GM20431 (cell line): ENCODE data around the gene ZNF491.
"Not testable (repeated sequence)": the region's sequence is repeated elsewhere in the genome, so short reads cannot be mapped to it uniquely, and the experiment has no call there.

Source experiments
- in situ Hi-C: fragments of 300-500 bp; cut with MseI, MboI; formaldehyde crosslinking; loops from one replicate; pipeline ENCODE4 v1.15.0; 2020; ENCODE audit warnings: low sequenced_read_pairs; ENCODE audit not compliant: unreplicated experiment

ZNF491 gene

GRCh38 chr19:11798391-11799330 lies at the start of gene ZNF491:
Gene ZNF491, plus strand, starts transcription at chr19:11798523. Its CDS starts 7,431 bp downstream, at chr19:11805954.
- in situ Hi-C loops: no loop called here

DNA sequence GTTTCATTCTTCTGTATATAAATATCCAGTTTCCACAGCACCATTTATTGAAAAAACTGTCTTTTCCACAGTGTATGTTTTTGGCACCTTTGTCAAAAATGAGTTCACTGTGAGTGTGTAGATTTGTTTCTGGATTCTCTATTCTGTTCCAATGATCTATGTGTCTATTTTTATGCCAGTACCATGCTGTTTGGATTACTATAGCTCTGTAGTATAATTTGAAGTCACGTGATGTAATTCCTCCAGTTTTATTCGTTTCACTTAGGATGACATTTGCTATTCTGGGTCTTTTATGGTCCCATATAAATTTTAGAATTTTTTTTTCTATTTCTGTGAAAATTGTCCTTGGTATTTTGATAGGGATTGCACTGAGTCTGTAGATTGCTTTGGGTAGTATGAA lies 48.6 kb upstream of the ZNF491 start:
- in situ Hi-C loops: no loop called here

DNA sequence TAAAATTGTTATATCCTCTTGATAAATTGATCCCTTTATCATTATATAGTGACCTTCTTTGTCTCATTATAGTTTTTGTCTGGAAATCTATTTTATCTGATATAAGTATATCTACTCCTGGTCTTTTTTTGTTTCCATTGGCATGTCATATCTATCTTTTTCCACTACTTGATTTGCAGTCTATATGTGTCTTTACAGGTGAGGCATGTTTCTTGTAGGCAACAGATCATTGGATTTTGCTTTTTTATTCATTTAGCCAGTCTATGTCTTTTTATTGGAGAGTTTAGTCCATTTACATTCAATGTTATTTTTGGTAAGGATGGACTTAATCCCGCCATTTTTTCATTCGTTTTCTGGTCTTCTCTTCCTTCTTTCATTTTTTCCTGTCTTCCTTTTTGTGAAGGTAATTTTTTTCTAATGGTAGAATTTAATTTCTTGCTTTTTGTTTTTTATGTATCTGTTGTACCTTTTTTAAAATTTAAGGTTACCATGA lies 46.0 kb upstream of the ZNF491 start:
- in situ Hi-C loops: no loop called here

- in situ Hi-C loops: no loop called here
Observed at GRCh38 chr19:11754663-11755062, 43.7 kb upstream of the ZNF491 start.

GRCh38 chr19:11756965-11757364 lies 41.4 kb upstream of the ZNF491 start:
- in situ Hi-C loops: no loop called here

DNA sequence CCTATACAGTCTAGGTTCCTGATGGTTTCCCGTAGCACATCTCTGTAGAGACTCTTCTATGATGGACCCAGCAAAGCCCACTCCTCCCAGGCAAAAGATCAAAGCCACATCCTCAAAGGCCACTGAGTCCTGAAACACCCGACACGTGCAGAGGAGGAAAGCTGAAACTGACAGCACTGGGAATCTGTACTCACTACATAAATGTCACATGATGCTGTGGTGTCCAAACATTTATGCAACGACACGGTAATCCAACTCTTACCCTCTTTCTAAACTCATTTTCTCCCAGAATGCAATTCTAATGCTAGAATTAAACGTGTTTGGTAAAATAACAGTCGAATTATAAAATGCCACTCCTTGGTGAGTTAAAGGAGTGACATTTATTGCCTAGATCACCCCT lies 38.5 kb upstream of the ZNF491 start:
- in situ Hi-C loops: no loop called here

GRCh38 chr19:11763117-11763516 lies 35.2 kb upstream of the ZNF491 start:
- in situ Hi-C loops: no loop called here

DNA sequence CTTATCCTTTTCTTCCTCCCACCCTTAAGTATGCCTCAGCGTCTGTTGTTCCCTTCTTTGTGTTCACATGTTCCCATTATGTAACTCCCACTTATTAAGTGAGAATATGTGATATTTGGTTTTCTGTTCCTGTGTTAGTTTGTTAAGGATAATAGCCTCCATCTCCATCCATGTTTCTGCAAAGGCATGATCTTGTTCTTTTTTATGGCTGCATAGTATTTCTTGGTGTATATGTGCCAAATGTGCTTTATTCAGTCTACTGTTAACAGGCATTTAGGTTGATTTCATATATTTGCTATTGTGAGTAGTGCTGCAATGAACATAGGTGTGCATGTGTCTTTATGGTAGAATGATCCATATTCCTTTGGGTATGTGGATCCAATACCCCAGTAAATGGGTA lies 34.7 kb upstream of the ZNF491 start:
- in situ Hi-C loops: no loop called here

DNA sequence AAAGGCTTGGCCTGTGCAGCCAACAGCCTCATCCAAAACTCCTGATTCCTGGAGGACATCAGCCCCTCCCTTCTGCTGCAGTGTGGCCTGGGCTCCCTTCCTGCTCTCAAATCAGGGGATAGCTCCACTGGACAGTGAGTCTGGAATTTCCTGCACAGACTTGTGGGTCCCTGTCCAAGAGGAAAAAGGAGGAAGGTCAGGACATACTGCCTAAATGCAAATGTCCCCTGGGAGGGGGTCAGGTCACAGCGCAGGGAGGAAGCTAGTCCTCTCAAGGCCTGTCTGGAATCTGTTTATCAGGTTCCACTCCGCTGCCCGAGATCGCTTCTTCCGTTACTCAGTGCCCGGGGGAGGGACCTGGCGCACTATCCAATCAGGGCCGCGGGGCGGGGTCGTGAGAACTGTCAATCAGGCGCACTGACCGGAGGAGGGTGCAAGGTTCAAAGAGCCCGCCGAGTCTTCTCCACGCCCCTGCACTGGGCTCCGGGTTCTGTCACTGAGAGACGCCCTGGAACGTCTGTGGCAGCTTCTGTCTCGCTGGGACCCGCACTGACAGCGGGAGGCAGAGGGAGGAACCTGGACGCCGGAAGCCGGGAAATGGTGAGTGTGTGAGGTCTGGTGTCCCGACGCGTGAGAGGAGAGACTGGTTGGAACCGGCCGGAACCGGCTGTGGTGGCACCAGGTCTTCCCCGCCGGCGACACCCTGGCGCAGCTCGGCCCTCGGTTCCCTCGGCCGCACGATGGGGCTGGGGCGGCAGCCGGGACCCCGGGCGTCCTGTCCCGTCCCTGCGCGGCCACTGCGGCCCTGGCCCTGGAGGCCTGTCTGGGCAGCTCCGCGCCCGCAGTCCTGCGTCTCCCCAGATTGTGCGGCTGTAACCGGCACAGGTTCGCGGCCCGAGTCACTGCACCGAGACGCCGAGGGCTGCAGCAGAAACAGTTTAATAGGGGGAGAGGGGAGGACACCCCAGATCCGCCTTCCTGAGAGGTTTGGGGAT lies 31.4 kb upstream of the ZNF491 start, which contains the start of gene ZNF441:
Gene ZNF441, plus strand, starts transcription at position 404 of the 995 bp plus-strand sequence. Its CDS starts 194 bp downstream, at position 598.
- in situ Hi-C loops: no loop called here

GRCh38 chr19:11767633-11768133 lies 30.6 kb upstream of the ZNF491 start:
- in situ Hi-C loops: no loop called here

DNA sequence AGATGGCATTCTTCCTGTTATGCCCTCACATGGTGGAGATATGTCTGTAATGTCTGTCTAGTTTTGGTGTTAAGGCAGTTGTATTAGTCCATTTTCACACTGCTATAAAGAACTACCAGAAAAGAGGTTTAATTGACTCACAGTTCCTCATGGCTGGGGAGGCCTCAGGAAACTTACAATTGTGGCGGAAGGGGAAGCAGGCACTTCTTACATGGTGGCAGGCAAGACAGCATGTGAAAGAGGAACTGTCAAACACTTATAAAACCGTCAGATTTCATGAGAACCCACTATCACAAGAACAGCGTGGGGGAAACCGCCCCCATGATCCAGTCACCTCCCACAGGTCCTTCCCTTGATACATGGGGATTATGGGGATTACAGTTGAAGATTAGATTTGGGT lies 28.3 kb upstream of the ZNF491 start:
- in situ Hi-C loops: no loop called here

GRCh38 chr19:11771520-11771919 lies 26.8 kb upstream of the ZNF491 start:
- in situ Hi-C loops: not testable (repeated sequence)

DNA sequence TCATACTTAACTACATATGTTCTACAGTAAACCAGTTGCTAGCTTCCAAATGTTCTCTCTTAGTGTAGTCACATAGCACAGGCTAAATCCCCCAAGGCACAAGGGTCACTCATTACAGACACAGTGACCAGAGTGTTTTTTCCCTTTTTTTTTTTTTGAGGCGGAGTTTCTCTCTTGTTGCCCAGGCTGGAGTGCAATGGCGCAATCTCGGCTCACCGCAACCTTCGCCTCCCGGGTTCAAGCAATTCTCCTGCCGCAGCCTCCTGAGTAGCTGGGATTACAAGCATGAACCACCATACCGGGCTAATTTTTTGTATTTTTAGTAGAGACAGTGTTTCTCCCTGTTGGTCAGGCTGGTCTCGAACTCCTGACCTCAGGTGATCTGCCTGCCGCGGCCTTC lies 21.7 kb upstream of the ZNF491 start:
- in situ Hi-C loops: not testable (repeated sequence)

- in situ Hi-C loops: no loop called here
Observed at GRCh38 chr19:11780431-11781020, 17.8 kb upstream of the ZNF491 start.

DNA sequence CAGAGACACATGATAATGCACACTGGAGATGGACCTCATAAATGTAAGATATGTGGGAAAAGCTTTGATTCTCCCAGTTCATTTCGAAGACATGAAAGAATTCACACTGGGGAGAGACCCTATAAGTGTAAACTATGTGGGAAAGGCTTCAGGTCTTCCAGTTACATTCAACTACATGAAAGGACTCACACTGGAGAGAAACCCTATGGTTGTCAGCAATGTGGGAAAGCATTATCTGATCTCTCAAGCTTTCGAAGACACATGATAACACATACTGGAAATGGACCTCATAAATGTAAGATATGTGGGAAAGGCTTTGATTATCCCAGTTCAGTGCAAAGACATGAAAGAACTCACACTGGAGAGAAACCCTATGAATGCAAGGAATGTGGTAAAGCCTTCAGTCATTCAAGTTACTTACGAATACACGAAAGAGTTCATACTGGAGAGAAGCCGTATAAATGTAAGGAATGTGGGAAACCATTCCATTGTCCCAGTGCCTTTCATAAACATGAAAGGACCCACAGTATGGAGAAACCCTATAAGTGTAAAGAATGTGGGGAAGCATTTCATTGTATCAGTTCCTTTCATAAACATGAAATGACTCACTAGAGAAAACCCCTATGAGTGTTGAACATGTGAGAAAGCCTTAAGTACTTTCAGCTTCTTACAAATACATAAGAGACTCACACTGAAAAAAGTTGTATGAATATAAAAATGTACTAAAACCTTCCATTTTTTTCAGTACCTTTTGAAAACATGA lies 16.8 kb upstream of the ZNF491 start:
- in situ Hi-C loops: no loop called here

DNA sequence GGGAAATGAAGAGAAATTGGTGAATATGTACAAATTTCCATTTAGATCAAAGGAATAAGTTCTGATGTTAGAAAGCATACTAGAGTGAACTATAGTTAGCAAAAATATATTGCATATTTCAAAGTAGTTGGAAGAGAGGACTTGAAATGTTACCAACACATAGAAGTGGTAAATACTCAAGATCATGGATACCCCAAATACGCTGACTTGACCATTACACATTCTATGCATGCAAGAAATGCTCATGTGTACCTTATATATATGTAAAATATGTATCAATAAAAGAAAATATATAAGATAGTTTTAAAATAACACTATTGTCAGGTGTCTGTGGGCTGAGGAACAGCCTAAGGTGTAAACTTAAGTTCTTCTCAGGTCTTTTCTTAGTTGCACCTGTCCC lies 14.6 kb upstream of the ZNF491 start:
- in situ Hi-C loops: no loop called here

DNA sequence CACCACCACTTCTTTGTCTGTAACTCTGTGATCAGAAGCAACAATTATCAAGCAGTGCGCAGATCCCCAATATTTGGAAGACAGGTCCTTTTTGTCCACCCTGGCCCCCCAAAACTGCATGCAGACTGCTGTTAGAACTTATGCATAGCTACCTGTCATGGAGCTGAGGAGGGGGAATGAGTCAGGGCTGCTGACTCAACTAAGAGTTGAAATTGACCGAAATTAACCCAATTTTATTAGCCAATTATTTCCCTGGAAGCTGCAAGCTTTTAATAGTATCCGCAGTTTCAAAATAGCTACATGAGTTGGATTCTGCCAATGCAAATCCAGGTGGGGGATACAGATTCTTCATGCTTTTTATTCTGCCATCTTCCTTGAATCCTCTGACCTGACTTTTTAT lies 14.0 kb upstream of the ZNF491 start:
- in situ Hi-C loops: no loop called here

GRCh38 chr19:11787536-11787935 lies 10.8 kb upstream of the ZNF491 start:
- in situ Hi-C loops: no loop called here

DNA sequence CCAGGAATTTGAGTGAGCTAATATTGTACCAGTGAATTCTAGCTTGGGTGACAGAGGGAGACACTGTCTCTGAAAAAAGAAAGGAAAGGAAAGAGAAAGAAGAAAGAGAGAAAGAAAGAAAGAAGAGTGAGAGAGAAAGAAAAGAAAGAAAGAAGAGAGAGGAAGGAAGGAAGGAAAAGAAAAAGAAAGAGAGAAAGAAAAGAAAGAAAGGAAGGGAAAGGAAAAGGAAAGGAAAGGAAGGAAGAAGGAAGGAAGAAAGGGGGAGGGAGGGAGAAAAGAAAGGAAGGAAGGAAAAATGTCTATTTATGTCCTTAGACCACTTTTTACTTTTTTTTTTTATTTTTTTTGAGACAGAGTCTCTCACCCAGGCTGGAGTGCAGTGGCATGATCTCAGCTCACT lies 5.4 kb upstream of the ZNF491 start:
- in situ Hi-C loops: no loop called here
